Bronchial epithelial cell (primary cell): ENCODE results near the gene ANKRD11. TPM values are rescaled to one million over a fixed set of nuclear protein-coding genes. Genes with fewer than 3 reads are reported as not detected.

Source experiments
- DNase-seq: peaks from one replicate; pipeline ENCODE4 v3.0.0-alpha.2; 2010; ENCODE audit warnings: low read depth
- FAIRE-seq: peaks from 2 replicates; lab custom pipeline; 2011; peaks lifted over from hg19 to GRCh38; lab: Jason Lieb, UNC
- H3K27me3 ChIP-seq: 2 replicates; pipeline ENCODE4 v1.5.1; 2011; ENCODE audit warnings: low read length; ENCODE audit not compliant: control insufficient read depth, insufficient read depth
- H3K36me3 ChIP-seq: 2 replicates; pipeline ENCODE4 v1.5.1; 2011; ENCODE audit warnings: low read length; ENCODE audit not compliant: control insufficient read depth, insufficient read depth
- H3K4me3 ChIP-seq: 2 replicates; pipeline ENCODE4 v1.5.1; 2011; ENCODE audit warnings: mild to moderate bottlenecking, low read depth, low read length, control low read depth
- total RNA-seq: library from RNA; depleted of rRNA; stranded (reverse); fragments of >200 nt; gene quantifications from 2 replicates; pipeline ENCODE4 v1.2.1, GENCODE V29; 2014
- TF ChIP-seq, protein P1 (sequence below): IDR thresholded peaks from 2 replicates; pipeline ENCODE4 v1.5.1; 2011; ENCODE audit warnings: mild to moderate bottlenecking, moderate library complexity, low read length, control low read depth, inconsistent platforms; ENCODE audit not compliant: insufficient read depth, severe bottlenecking

Gene ANKRD11
- total RNA-seq, 1 donor from 2014 or later = 64.5 TPM

DNA sequence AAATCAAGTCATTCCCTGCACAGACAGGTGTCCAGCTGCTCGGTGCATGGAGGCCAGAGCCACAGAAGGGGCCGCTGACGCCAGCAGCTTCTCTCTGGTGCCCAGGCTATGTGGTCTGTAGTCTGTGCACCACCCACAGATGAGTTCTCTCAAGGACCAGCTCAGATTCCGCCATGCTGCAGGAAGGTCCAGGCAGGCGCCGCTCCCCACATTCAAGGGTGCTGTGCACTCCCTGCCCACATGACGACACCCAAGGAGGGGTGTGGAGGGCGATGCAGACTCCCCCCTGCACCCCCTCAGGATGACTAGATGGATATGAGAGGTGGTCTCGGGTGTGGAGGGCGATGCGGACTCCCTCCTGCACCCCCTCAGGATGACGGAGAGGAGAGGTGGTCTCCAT lies 119.0 kb downstream of the ANKRD11 start:
- DNase-seq (no peak), FAIRE-seq (no peak)
- Histone ChIP-seq H3K36me3 (peaks cover 1% of the 10 kb centered on the region), H3K27me3 (no peaks in the 10 kb centered on the region), H3K4me3 (no peak overlapping the region)
- TF ChIP-seq, protein P1, sequence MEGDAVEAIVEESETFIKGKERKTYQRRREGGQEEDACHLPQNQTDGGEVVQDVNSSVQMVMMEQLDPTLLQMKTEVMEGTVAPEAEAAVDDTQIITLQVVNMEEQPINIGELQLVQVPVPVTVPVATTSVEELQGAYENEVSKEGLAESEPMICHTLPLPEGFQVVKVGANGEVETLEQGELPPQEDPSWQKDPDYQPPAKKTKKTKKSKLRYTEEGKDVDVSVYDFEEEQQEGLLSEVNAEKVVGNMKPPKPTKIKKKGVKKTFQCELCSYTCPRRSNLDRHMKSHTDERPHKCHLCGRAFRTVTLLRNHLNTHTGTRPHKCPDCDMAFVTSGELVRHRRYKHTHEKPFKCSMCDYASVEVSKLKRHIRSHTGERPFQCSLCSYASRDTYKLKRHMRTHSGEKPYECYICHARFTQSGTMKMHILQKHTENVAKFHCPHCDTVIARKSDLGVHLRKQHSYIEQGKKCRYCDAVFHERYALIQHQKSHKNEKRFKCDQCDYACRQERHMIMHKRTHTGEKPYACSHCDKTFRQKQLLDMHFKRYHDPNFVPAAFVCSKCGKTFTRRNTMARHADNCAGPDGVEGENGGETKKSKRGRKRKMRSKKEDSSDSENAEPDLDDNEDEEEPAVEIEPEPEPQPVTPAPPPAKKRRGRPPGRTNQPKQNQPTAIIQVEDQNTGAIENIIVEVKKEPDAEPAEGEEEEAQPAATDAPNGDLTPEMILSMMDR = no peak

- Histone ChIP-seq H3K4me3 (no peak overlapping the region), H3K27me3 (no peaks in the 10 kb centered on the region), H3K36me3 (peaks cover 1% of the 10 kb centered on the region)
- TF ChIP-seq, protein P1 = no peak
- DNase-seq (no peak), FAIRE-seq (no peak)
Observed at GRCh38 chr16:89370601-89371000, 119.8 kb downstream of the ANKRD11 start.

DNA sequence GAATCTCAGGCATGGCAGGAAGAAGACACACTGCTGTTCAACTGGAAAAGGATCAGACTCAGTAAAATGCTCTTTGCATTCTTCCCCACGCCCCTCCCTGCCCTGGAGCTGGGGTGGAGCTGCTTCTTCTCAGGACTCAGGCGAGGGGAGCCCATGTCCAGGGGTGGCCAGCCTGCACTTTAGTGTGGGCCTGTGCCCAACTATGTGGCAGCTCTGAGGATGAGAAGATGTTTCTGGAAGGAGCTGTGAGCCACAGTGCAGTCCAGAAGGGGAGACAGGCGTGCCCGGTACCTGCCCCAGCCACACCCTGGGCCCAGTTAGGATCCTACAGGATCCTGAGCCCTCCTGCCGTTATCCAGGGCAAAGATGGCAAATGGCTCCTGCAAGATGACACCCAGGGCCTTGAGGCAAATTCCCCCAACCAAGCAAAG lies 120.3 kb downstream of the ANKRD11 start:
- FAIRE-seq (no peak), DNase-seq (no peak)
- H3K27me3 ChIP-seq = no peaks in the 10 kb centered on the region
- peaks cover 1% of the 10 kb centered on the region for H3K36me3 ChIP-seq
- TF ChIP-seq, protein P1 = no peak
- no peak overlapping the region for H3K4me3 ChIP-seq

DNA sequence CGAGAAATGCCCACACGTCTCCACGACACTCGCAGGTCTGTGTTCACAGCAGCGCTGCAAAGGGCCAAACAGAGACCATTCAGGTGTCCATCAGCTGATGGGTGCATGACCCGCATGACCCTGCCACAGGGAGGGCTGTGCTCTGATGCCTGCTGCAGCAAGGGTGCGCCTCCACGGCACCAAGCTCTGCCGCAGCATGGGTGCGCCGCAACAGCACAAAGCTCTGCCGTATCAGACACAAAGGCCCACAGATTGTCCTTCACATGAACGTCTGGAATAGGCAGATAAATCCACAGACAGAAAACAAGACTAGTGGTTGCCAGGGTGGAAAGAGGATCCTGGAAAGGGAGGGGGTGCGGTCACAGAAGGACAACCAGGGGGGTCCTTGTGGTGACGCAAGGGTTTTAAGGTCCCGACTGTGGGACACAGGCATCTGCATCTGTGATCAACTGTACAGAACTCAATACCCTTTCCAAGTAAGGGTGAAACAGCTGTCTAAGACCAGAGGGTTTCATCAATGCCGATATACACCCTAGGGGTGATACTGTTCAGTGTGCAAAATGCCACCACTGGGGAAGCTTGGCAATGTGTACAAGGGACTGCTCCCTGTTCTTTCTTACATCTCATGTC lies 121.0 kb downstream of the ANKRD11 start:
- Histone ChIP-seq H3K36me3 (peaks cover 1% of the 10 kb centered on the region), H3K27me3 (no peaks in the 10 kb centered on the region), H3K4me3 (no peak overlapping the region)
- no peak for DNase-seq
- TF ChIP-seq, protein P1 = no peak
- FAIRE-seq = no peak

DNA sequence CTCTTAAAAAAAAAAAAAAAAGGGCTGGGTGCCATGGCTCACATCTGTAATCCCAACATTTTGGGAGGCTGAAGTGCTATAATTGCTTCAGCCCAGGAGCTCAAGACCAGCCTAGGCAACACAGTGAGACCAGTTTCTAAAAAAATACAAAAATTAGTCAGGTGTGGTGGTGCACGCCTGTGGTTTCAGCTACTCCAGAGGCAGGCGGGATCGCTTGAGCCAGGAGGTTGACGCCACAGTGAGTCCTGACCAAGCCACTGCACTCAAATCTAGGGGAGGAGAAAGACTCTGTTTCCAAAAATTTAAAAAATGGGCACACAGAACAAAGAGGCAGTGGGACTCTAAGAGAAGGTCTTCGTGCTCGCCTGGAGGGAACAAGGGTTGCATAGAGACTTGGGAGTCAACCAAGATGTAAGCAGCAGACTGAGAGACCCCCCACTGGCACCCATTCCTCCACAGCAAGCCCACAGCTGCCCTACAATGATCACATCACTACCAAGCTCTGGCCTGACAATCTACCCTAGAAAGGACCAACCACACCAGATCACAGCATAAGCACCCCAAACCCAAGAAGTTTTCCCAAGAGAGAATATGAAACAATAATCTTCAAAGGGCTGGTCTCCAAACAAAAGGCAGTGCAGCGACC lies 121.6 kb downstream of the ANKRD11 start:
- Histone ChIP-seq H3K27me3 (no peaks in the 10 kb centered on the region), H3K4me3 (no peak overlapping the region), H3K36me3 (peaks cover 1% of the 10 kb centered on the region)
- DNase-seq (no peak), FAIRE-seq (no peak)
- TF ChIP-seq, protein P1 = no peak
